Keratinocyte (primary cell): Measurements from ENCODE around the gene UBA3.

Experiments used
- CTCF ChIP-seq, 3 experiments: IDR thresholded peaks in 1 of 3; conservative IDR thresholded peaks in 1 of 3; optimal IDR thresholded peaks in 1 of 3; 2 replicates in 2 of 3; 3 replicates in 1 of 3; pipeline versions ENCODE3 to v1.5.1; 2011; ENCODE audit warnings: low read length in 3 of 3, mild to moderate bottlenecking in 3 of 3, moderate library complexity in 2 of 3, control low read depth in 1 of 3, inconsistent platforms in 1 of 3; ENCODE audit not compliant: insufficient read depth in 2 of 3; ENCODE audit errors: extremely low read depth in 1 of 3
- EZH2 ChIP-seq: IDR thresholded peaks from one replicate; pipeline ENCODE4 v1.6.1; 2012; ENCODE audit warnings: inconsistent platforms, mild to moderate bottlenecking, low read length, moderate library complexity

GRCh38 chr3:69103123-69103522 is 23.0 kb upstream of the UBA3 start:
- TF ChIP-seq CTCF (optimal IDR thresholded peaks at IDR 0.05 in 1 of 3, IDR thresholded peaks at IDR 0.05 in 1 of 3, conservative IDR thresholded peaks at IDR 0.05 in 1 of 3; ENCODE audit: extremely low read depth in 1 of 3, insufficient read depth in 2 of 3, low read length in 3 of 3) (no peak), EZH2 (no peak)
